Measurements from ENCODE around the gene GRIN2D. TPM values are rescaled to one million over a fixed set of nuclear protein-coding genes. Genes with fewer than 3 reads are reported as not detected.

GRIN2D gene
- total and polyA plus RNA-seq, 2 of the 8 experiments (the other 6 are each of a cell fraction or from before 2014, with no cell fraction given): 2.2 to 12.4 TPM

GRCh38 chr19:48405010-48405659, 11.7 kb downstream of the GRIN2D start:
- Histone ChIP-seq H2AFZ (ENCODE audit: low read length) (no peak overlapping the region), H3K56ac (replicated peaks; ENCODE audit: insufficient read length, low read depth, low read length) (no peak overlapping the region), H4K5ac (ENCODE audit: insufficient read length, low read depth, low read length) (no peak overlapping the region), H2BK15ac (ENCODE audit: low read length) (no peak overlapping the region; the same call in 1 of the 2 replicates), H3K79me2 (ENCODE audit: control insufficient read depth in 1 of 2, insufficient read depth in 2 of 2, low read length in 2 of 2) (no peaks in the 10 kb centered on the region), H3K4me1 (replicated peaks in 1 of 4; ENCODE audit: control insufficient read depth in 3 of 4, insufficient read depth in 4 of 4, low read length in 3 of 4) (peaks cover 9 to 14% (median 11%) of the 10 kb centered on the region in 4 experiments; a peak in 6 of 7 replicates), H2BK5ac (ENCODE audit: low read depth, low read length) (no peak overlapping the region; the same call in 1 of the 2 replicates), H3K27ac (ENCODE audit: low read depth, low read length) (no peak overlapping the region), H3K23ac (ENCODE audit: insufficient read length) (no peak overlapping the region), H2AK5ac (ENCODE audit: low read depth, low read length) (no peak overlapping the region), H2BK12ac (ENCODE audit: low read depth, low read length) (peak overlapping the region; percentile 82; the same call in 1 of the 2 replicates), H3K9me3 (ENCODE audit: insufficient read depth in 2 of 2, low read depth in 1 of 2, low read length in 1 of 2) (no peaks in the 10 kb centered on the region), H3K4me3 (ENCODE audit: extremely low read depth in 1 of 4, insufficient read depth in 2 of 4, low read depth in 3 of 4, low read length in 4 of 4) (no peak overlapping the region), H3K23me2 (ENCODE audit: low read depth, low read length) (peaks cover 4% of the 10 kb centered on the region), H3K18ac (ENCODE audit: extremely low read depth, low read length) (no peak overlapping the region), H4K8ac (ENCODE audit: extremely low read depth, insufficient read depth, low read length) (no peak overlapping the region), H4K20me1 (replicated peaks in 1 of 2; ENCODE audit: control insufficient read depth in 1 of 2, insufficient read depth in 2 of 2, low read length in 2 of 2) (no peaks in the 10 kb centered on the region), H3K79me1 (ENCODE audit: low read depth, low read length) (no peaks in the 10 kb centered on the region; the same call in none of the 2 replicates), H4K91ac (replicated peaks; ENCODE audit: insufficient read length, low read length) (no peak overlapping the region), H3K27me3 (replicated peaks in 1 of 4; ENCODE audit: control insufficient read depth in 3 of 4, extremely low read depth in 1 of 4, insufficient read depth in 3 of 4, low read length in 3 of 4) (no peaks in the 10 kb centered on the region), H3K4ac (replicated peaks; ENCODE audit: insufficient read length, low read depth, low read length) (no peak overlapping the region), H3K36me3 (ENCODE audit: control insufficient read depth in 2 of 4, insufficient read depth in 4 of 4, low read length in 3 of 4) (no peaks in the 10 kb centered on the region), H2BK120ac (replicated peaks; ENCODE audit: low read depth, low read length) (no peak overlapping the region), H3K14ac (ENCODE audit: insufficient read length) (no peak overlapping the region), H3K9ac (replicated peaks in 1 of 4; ENCODE audit: extremely low read depth in 1 of 4, low read depth in 3 of 4, low read length in 3 of 4) (no peak overlapping the region), H2BK20ac (ENCODE audit: low read length) (no peak overlapping the region), H3K4me2 (ENCODE audit: insufficient read depth in 1 of 2, low read depth in 2 of 2, low read length in 2 of 2) (no peak overlapping the region)
- TF ChIP-seq CBX5 (IDR thresholded peaks at IDR 0.05; ENCODE audit: low read depth, low read length) (no peak), KDM1A (IDR thresholded peaks at IDR 0.05; ENCODE audit: borderline replicate concordance, low read length) (peak; percentile 52; the same call in 1 of the 2 replicates)
- DNase-seq (ENCODE audit: low read depth in 1 of 2, low spot score in 2 of 2) (no peak), FAIRE-seq (no peak)
- WGBS, 2 experiments (ENCODE audit: extremely low coverage in 1 of 2, insufficient coverage in 1 of 2, insufficient read length in 1 of 2, insufficient replicate concordance in 2 of 2, low coverage in 1 of 2, low lambda C conversion rate in 2 of 2, missing lambda C conversion rate in 1 of 2): 94% methylated on average over 27 of the region's 27 CpGs; no CpG with 5 or more reads in 1 of the 2 experiments
- POLR2A ChIA-PET (ENCODE audit: partially characterized antibody): interaction anchor here (1.0 to 5.4 kb wide), 8 partner anchors 9 to 63 kb away, joined by 3 to 57 read pairs (median 4); partner anchors contain the start of genes GRIN2D and KDELR1
- CTCF ChIA-PET (ENCODE audit: partially characterized antibody): interaction anchor here (1.0 to 2.5 kb wide), 2 partner anchors 10 to 41 kb away, joined by 4 to 8 read pairs; partner anchors contain the start of gene GRWD1

Measured in H1 (cell line).